H1 (cell line): Measurements from ENCODE around the gene B3GALT6. TPM values are rescaled to one million over a fixed set of nuclear protein-coding genes. Genes with fewer than 3 reads are reported as not detected.

ENCODE experiments used
- CTCF ChIA-PET: fragments of 300-600 bp; sonication (Branson Sonifier 250); formaldehyde crosslinking; loops from one replicate; lab custom pipeline; 2021; ENCODE audit not compliant: partially characterized antibody; lab: Charles Lee
- POLR2A ChIA-PET: fragments of 300-600 bp; sonication (Branson Sonifier 250); formaldehyde crosslinking; loops from one replicate; lab custom pipeline; 2021; ENCODE audit warnings: inconsistent platforms; ENCODE audit not compliant: partially characterized antibody; lab: Charles Lee
- DNase-seq, 2 experiments: peaks; one replicate each; pipeline versions ENCODE4 v3.0.0 to v3.0.0-alpha.2; 2010 to 2022; ENCODE audit warnings: low spot score in 2 of 2, low read depth in 1 of 2, mixed read lengths in 1 of 2
- FAIRE-seq: peaks from 2 replicates; lab custom pipeline; 2011; peaks lifted over from hg19 to GRCh38; lab: Jason Lieb, UNC
- H2AFZ ChIP-seq: 2 replicates; pipeline ENCODE4 v1.8.1; 2012; ENCODE audit warnings: low read length, inconsistent platforms
- H2AK5ac ChIP-seq: 2 replicates; pipeline ENCODE4 v1.6.1; 2013; ENCODE audit warnings: low read depth, low read length
- H2BK120ac ChIP-seq: replicated peaks from 2 replicates; pipeline ENCODE3; 2013; ENCODE audit warnings: low read depth, low read length, inconsistent platforms
- H2BK12ac ChIP-seq: 2 replicates; pipeline ENCODE4 v1.6.1; 2013; ENCODE audit warnings: low read depth, low read length
- H2BK15ac ChIP-seq: 2 replicates; pipeline ENCODE4 v1.6.1; 2013; ENCODE audit warnings: low read length
- H2BK20ac ChIP-seq: 2 replicates; pipeline ENCODE4 v1.6.1; 2013; ENCODE audit warnings: low read length
- H2BK5ac ChIP-seq: 2 replicates; pipeline ENCODE4 v1.6.1; 2013; ENCODE audit warnings: low read depth, low read length
- H3K14ac ChIP-seq: 2 replicates; pipeline ENCODE4 v1.6.1; 2013; ENCODE audit warnings: inconsistent platforms; ENCODE audit not compliant: insufficient read length
- H3K18ac ChIP-seq: 2 replicates; pipeline ENCODE4 v1.6.1; 2013; ENCODE audit warnings: low read length; ENCODE audit errors: extremely low read depth
- H3K23ac ChIP-seq: 2 replicates; pipeline ENCODE4 v1.6.1; 2013; ENCODE audit warnings: inconsistent platforms; ENCODE audit not compliant: insufficient read length
- H3K23me2 ChIP-seq: 2 replicates; pipeline ENCODE4 v1.6.1; 2013; ENCODE audit warnings: low read depth, low read length
- H3K27ac ChIP-seq: 2 replicates; pipeline ENCODE4 v1.6.1; 2011; ENCODE audit warnings: low read depth, low read length, inconsistent platforms
- H3K27me3 ChIP-seq, 4 experiments: replicated peaks in 1 of 4; 1 replicate in 1 of 4; 2 replicates in 3 of 4; pipeline versions ENCODE4 v1.6.1 to v1.8.1; 2011 to 2013; ENCODE audit warnings: low read length in 3 of 4, mild to moderate bottlenecking in 3 of 4, inconsistent platforms in 2 of 4, mixed read lengths in 2 of 4, moderate library complexity in 1 of 4; ENCODE audit not compliant: control insufficient read depth in 3 of 4, insufficient read depth in 3 of 4; ENCODE audit errors: extremely low read depth in 1 of 4
- H3K36me3 ChIP-seq, 4 experiments: 2 replicates each; pipeline versions ENCODE4 v1.6.1 to v1.8.1; 2011 to 2013; ENCODE audit warnings: mild to moderate bottlenecking in 4 of 4, low read length in 3 of 4, moderate library complexity in 2 of 4, control low read depth in 1 of 4, inconsistent platforms in 1 of 4; ENCODE audit not compliant: insufficient read depth in 4 of 4, control insufficient read depth in 2 of 4
- H3K4ac ChIP-seq: replicated peaks from 2 replicates; pipeline ENCODE3; 2013; ENCODE audit warnings: low read length, low read depth, mixed read lengths, inconsistent platforms; ENCODE audit not compliant: insufficient read length
- H3K4me1 ChIP-seq, 4 experiments: replicated peaks in 1 of 4; 1 replicate in 1 of 4; 2 replicates in 3 of 4; pipeline versions ENCODE4 v1.6.1 to v1.8.1; 2011 to 2013; ENCODE audit warnings: low read length in 3 of 4, inconsistent platforms in 2 of 4, mixed read lengths in 1 of 4; ENCODE audit not compliant: insufficient read depth in 4 of 4, control insufficient read depth in 3 of 4
- H3K4me2 ChIP-seq, 2 experiments: 2 replicates each; pipeline versions ENCODE4 v1.6.1 to v1.8.1; 2011 to 2013; ENCODE audit warnings: low read depth in 2 of 2, low read length in 2 of 2, control low read depth in 1 of 2, inconsistent platforms in 1 of 2, mild to moderate bottlenecking in 1 of 2; ENCODE audit not compliant: insufficient read depth in 1 of 2
- H3K4me3 ChIP-seq, 4 experiments: fragments of 200-600, 300-600 bp in 1 of 4; sonication (generic), shearing (Covaris generic), sonication (Bioruptor Twin) in 1 of 4; 2 replicates each; pipeline versions ENCODE4 v1.5.1 to v1.8.1; 2011 to 2016; ENCODE audit warnings: low read length in 4 of 4, low read depth in 3 of 4, control low read depth in 2 of 4, inconsistent platforms in 2 of 4, mild to moderate bottlenecking in 2 of 4, mixed read lengths in 1 of 4, moderate library complexity in 1 of 4; ENCODE audit not compliant: insufficient read depth in 2 of 4; ENCODE audit errors: extremely low read depth in 1 of 4
- H3K56ac ChIP-seq: replicated peaks from 2 replicates; pipeline ENCODE3; 2013; ENCODE audit warnings: low read depth, mild to moderate bottlenecking, mixed read lengths, low read length, inconsistent platforms; ENCODE audit not compliant: insufficient read length
- H3K79me1 ChIP-seq: 2 replicates; pipeline ENCODE4 v1.6.1; 2013; ENCODE audit warnings: low read depth, low read length, control low read depth
- H3K79me2 ChIP-seq, 2 experiments: 2 replicates each; pipeline versions ENCODE4 v1.6.1 to v1.8.1; 2012 to 2013; ENCODE audit warnings: low read length in 2 of 2, mild to moderate bottlenecking in 2 of 2, inconsistent platforms in 1 of 2; ENCODE audit not compliant: insufficient read depth in 2 of 2, control insufficient read depth in 1 of 2
- H3K9ac ChIP-seq, 4 experiments: replicated peaks in 1 of 4; 1 replicate in 1 of 4; 2 replicates in 3 of 4; pipeline versions ENCODE4 v1.6.1 to v1.8.1; 2011 to 2013; ENCODE audit warnings: low read depth in 3 of 4, low read length in 3 of 4, control low read depth in 2 of 4, mild to moderate bottlenecking in 2 of 4, moderate library complexity in 2 of 4, inconsistent platforms in 1 of 4; ENCODE audit errors: extremely low read depth in 1 of 4
- H3K9me3 ChIP-seq, 2 experiments: 2 replicates each; pipeline versions ENCODE4 v1.6.1 to v1.8.1; 2012 to 2013; ENCODE audit warnings: mild to moderate bottlenecking in 2 of 2, moderate library complexity in 2 of 2, control low read depth in 1 of 2, inconsistent platforms in 1 of 2, low read depth in 1 of 2, low read length in 1 of 2, mixed read lengths in 1 of 2; ENCODE audit not compliant: insufficient read depth in 2 of 2
- H4K20me1 ChIP-seq, 2 experiments: replicated peaks in 1 of 2; 2 replicates each; pipeline versions ENCODE3 to v1.8.1; 2011 to 2013; ENCODE audit warnings: inconsistent platforms in 2 of 2, low read length in 2 of 2, mild to moderate bottlenecking in 1 of 2; ENCODE audit not compliant: insufficient read depth in 2 of 2, control insufficient read depth in 1 of 2
- H4K5ac ChIP-seq: 2 replicates; pipeline ENCODE4 v1.6.1; 2013; ENCODE audit warnings: low read length, low read depth, mixed read lengths, inconsistent platforms; ENCODE audit not compliant: insufficient read length
- H4K8ac ChIP-seq: 2 replicates; pipeline ENCODE4 v1.8.0; 2013; ENCODE audit warnings: mild to moderate bottlenecking, moderate library complexity, low read length, inconsistent platforms; ENCODE audit not compliant: insufficient read depth; ENCODE audit errors: extremely low read depth
- H4K91ac ChIP-seq: replicated peaks from 2 replicates; pipeline ENCODE3; 2013; ENCODE audit warnings: low read length, mixed read lengths, inconsistent platforms; ENCODE audit not compliant: insufficient read length
- ATF3 ChIP-seq: IDR thresholded peaks from 2 replicates; pipeline ENCODE4 v1.6.1; 2011; ENCODE audit warnings: low read depth, mild to moderate bottlenecking, low read length; ENCODE audit not compliant: insufficient read depth
- BCL11A ChIP-seq, 2 experiments: IDR thresholded peaks; one replicate each; pipeline ENCODE4 v1.6.1; 2011; ENCODE audit warnings: low read depth in 2 of 2, low read length in 2 of 2, mild to moderate bottlenecking in 2 of 2
- BRCA1 ChIP-seq: IDR thresholded peaks from 2 replicates; pipeline ENCODE4 v1.6.1; 2012; ENCODE audit warnings: low read depth, low read length, improper control_type of control experiment
- CBX8 ChIP-seq: fragments of 300-800, 300-1000 bp; sonication (generic); IDR thresholded peaks from 2 replicates; pipeline ENCODE4 v1.7.1; 2016; ENCODE audit warnings: low read depth, low read length, borderline replicate concordance
- CTBP2 ChIP-seq: IDR thresholded peaks from 2 replicates; pipeline ENCODE4 v1.7.0; 2011; ENCODE audit warnings: borderline replicate concordance, mild to moderate bottlenecking, moderate library complexity, mixed read lengths, low read length; ENCODE audit not compliant: insufficient read depth, insufficient read length
- E2F6 ChIP-seq: IDR thresholded peaks from 2 replicates; pipeline ENCODE4 v1.6.1; 2012; ENCODE audit warnings: inconsistent platforms
- GTF2F1 ChIP-seq: IDR thresholded peaks from 2 replicates; pipeline ENCODE4 v1.6.1; 2012; ENCODE audit warnings: low read depth, low read length, improper control_type of control experiment, borderline replicate concordance
- HDAC2 ChIP-seq, 2 experiments: fragments of 300-600 bp in 1 of 2; sonication (generic) in 1 of 2; IDR thresholded peaks; 2 replicates each; pipeline ENCODE4 v1.6.1; 2011 to 2012; ENCODE audit warnings: low read depth in 2 of 2, low read length in 2 of 2, mild to moderate bottlenecking in 2 of 2, moderate library complexity in 2 of 2, borderline replicate concordance in 1 of 2, inconsistent platforms in 1 of 2
- SUZ12 ChIP-seq: fragments of 200-600 bp; sonication (generic); IDR thresholded peaks from 2 replicates; pipeline ENCODE4 v1.6.1; 2012; ENCODE audit warnings: mild to moderate bottlenecking, inconsistent platforms, low read length, moderate library complexity, mixed read lengths
- TCF12 ChIP-seq: IDR thresholded peaks from 2 replicates; pipeline ENCODE4 v1.6.1; 2011; ENCODE audit warnings: low read depth, mild to moderate bottlenecking, low read length
- WGBS, 2 experiments: shearing (Covaris generic) in 1 of 2; methylation state at CpG; one replicate each; pipeline versions ENCODE4 v1.1.6 to v1.1.7; 2013 to 2015; ENCODE audit warnings: low lambda C conversion rate in 2 of 2, mixed read lengths in 2 of 2, inconsistent platforms in 1 of 2, low coverage in 1 of 2, missing lambda C conversion rate in 1 of 2; ENCODE audit not compliant: insufficient replicate concordance in 2 of 2, insufficient coverage in 1 of 2, insufficient read length in 1 of 2; ENCODE audit errors: extremely low coverage in 1 of 2, missing lambda C conversion rate in 1 of 2; 5-methylcytosine and 5-hydroxymethylcytosine counted together
- polyA plus RNA-seq, 7 experiments: library from polyadenylated mRNA; depleted of rRNA in 3 of 7; stranded (reverse) in 5 of 7; unstranded in 2 of 7; fragments of >200 nt in 5 of 7; fragments of 200-250 nt in 2 of 7; gene quantifications; 1 replicate in 5 of 7; 2 replicates in 1 of 7; 4 replicates in 1 of 7; pipeline versions ENCODE4 v1.2.1 to v1.2.3, GENCODE V29; 2011 to 2013; ENCODE audit warnings: missing spikeins in 2 of 7, mixed read lengths in 2 of 7
- total RNA-seq: library from RNA; stranded (reverse); fragmentation: NEBNext Ultra II Directional; extraction: Animal tissue kit (Norgen Biotek cat#: 25700); gene quantifications from 2 replicates; pipeline ENCODE4 v1.2.1, GENCODE V29; 2021

Gene B3GALT6
- total and polyA plus RNA-seq, 2 of the 8 experiments (the other 6 are each of a cell fraction or from before 2014, with no cell fraction given), result 18.4 to 20.4 TPM

- no peak for DNase-seq
- H2BK12ac ChIP-seq, result no peak overlapping the region
- no peak overlapping the region for H3K14ac ChIP-seq
- peaks cover 0 to 17% (median 5%) of the 10 kb centered on the region in 4 experiments; a peak in 5 of 8 replicates for H3K36me3 ChIP-seq
- H3K4me3 ChIP-seq, result no peak overlapping the region
- no peak overlapping the region for H4K91ac ChIP-seq
- no peak overlapping the region; the same call in 1 of the 2 replicates for H4K8ac ChIP-seq
- H4K5ac ChIP-seq, result no peak overlapping the region
- H2AFZ ChIP-seq, result no peak overlapping the region
- H2BK20ac ChIP-seq, result no peak overlapping the region
- TF ChIP-seq BRCA1 (no peak), SUZ12 (no peak), HDAC2 (IDR thresholded peaks at IDR 0.05; ENCODE audit: borderline replicate concordance in 1 of 2, low read depth in 2 of 2, low read length in 2 of 2) (no peak), TCF12 (no peak), E2F6 (no peak), GTF2F1 (no peak), CTBP2 (no peak), BCL11A (IDR thresholded peaks at IDR 0.05; ENCODE audit: low read depth in 2 of 2, low read length in 2 of 2) (no peak), ATF3 (no peak), CBX8 (no peak)
- no peaks in the 10 kb centered on the region for H3K79me2 ChIP-seq
- H3K79me1 ChIP-seq, result peaks cover 2% of the 10 kb centered on the region; the same call in 1 of the 2 replicates
- H3K56ac ChIP-seq, result no peak overlapping the region
- no peaks in the 10 kb centered on the region for H3K27me3 ChIP-seq
- H3K4ac ChIP-seq, result no peak overlapping the region
- H3K4me2 ChIP-seq, result no peak overlapping the region
- H3K23ac ChIP-seq, result no peak overlapping the region
- no peak overlapping the region for H3K9ac ChIP-seq
- no peaks in the 10 kb centered on the region for H3K9me3 ChIP-seq
- peaks cover 3 to 10% of the 10 kb centered on the region in 2 experiments for H4K20me1 ChIP-seq
- H2BK15ac ChIP-seq, result no peak overlapping the region
- H2AK5ac ChIP-seq, result no peak overlapping the region
- ChIA-PET POLR2A (interaction anchor here (0.8 to 4.3 kb wide), 5 partner anchors 12 to 816 kb away, joined by 3 to 15 read pairs (median 4); partner anchors contain the start of gene B3GALT6), CTCF (interaction anchor here (0.8 to 1.9 kb wide), 8 partner anchors 10 to 231 kb away, joined by 3 to 12 read pairs (median 3); no protein-coding TSS in a partner anchor)
- H2BK5ac ChIP-seq, result no peak overlapping the region
- H3K27ac ChIP-seq, result no peak overlapping the region
- WGBS, 2 experiments, result 77% methylated on average over 10 of the region's 11 CpGs; no CpG with 5 or more reads in 1 of the 2 experiments
- H3K4me1 ChIP-seq, result no peaks in the 10 kb centered on the region; a peak in 1 of 7 replicates
- H2BK120ac ChIP-seq, result no peak overlapping the region
- H3K18ac ChIP-seq, result no peak overlapping the region
- H3K23me2 ChIP-seq, result no peaks in the 10 kb centered on the region
- FAIRE-seq, result no peak
Measured at GRCh38 chr1:1215080-1215676, 16.9 kb upstream of the B3GALT6 start.
